Mesothelial cell of epicardium (in vitro differentiated cells): ENCODE measurements around the gene ANAPC10. TPM values are rescaled to one million over a fixed set of nuclear protein-coding genes. Genes with fewer than 3 reads are reported as not detected.

ENCODE experiments used
- DNase-seq, 2 experiments: peaks; one replicate each; pipeline ENCODE4 v3.0.0; 2021; ENCODE audit warnings: low spot score in 2 of 2; ENCODE audit not compliant: unreplicated experiment in 2 of 2
- H3K27ac Mint-ChIP-seq: 2 replicates; pipeline ENCODE4 v1.8.0; 2021; ENCODE audit warnings: mixed read lengths
- H3K27me3 Mint-ChIP-seq: 2 replicates; pipeline ENCODE4 v1.8.0; 2021; ENCODE audit warnings: low read depth, mixed read lengths
- H3K36me3 Mint-ChIP-seq: 2 replicates; pipeline ENCODE4 v1.8.0; 2021; ENCODE audit warnings: mixed read lengths
- H3K4me1 Mint-ChIP-seq: 2 replicates; pipeline ENCODE4 v1.8.0; 2021; ENCODE audit warnings: mixed read lengths
- H3K4me3 Mint-ChIP-seq: 2 replicates; pipeline ENCODE4 v1.8.0; 2021; ENCODE audit warnings: mild to moderate bottlenecking, moderate library complexity, mixed read lengths
- H3K9me3 Mint-ChIP-seq: 2 replicates; pipeline ENCODE4 v1.8.0; 2021; ENCODE audit warnings: mixed read lengths
- CTCF ChIP-seq: fragments of 200-600 bp; sonication (generic); IDR thresholded peaks from one replicate; pipeline ENCODE4 v1.5.0; 2021; ENCODE audit warnings: antibody characterized with exemption; ENCODE audit not compliant: unreplicated experiment
- total RNA-seq: library from RNA; stranded (reverse); gene quantifications from 3 replicates; pipeline ENCODE4 v1.2.1, GENCODE V29; 2021

ANAPC10 gene
- total RNA-seq, 1 donor from 2014 or later, result 24.2 TPM

- Mint-ChIP-seq H3K27ac (no peak overlapping the region), H3K27me3 (no peaks in the 10 kb centered on the region), H3K4me1 (no peaks in the 10 kb centered on the region), H3K36me3 (peaks cover 15% of the 10 kb centered on the region), H3K9me3 (peaks cover 47% of the 10 kb centered on the region), H3K4me3 (no peak overlapping the region)
- no peak for TF ChIP-seq CTCF
- DNase-seq, result no peak
Observed at GRCh38 chr4:144962300-144962699, 135.7 kb downstream of the ANAPC10 start.

- Mint-ChIP-seq H3K4me3 (no peak overlapping the region), H3K9me3 (peaks cover 64% of the 10 kb centered on the region), H3K4me1 (no peaks in the 10 kb centered on the region), H3K27me3 (no peaks in the 10 kb centered on the region), H3K36me3 (peaks cover 27% of the 10 kb centered on the region), H3K27ac (no peak overlapping the region)
- no peak for TF ChIP-seq CTCF
- no peak for DNase-seq
Observed at GRCh38 chr4:144955104-144955503, 142.9 kb downstream of the ANAPC10 start.

GRCh38 chr4:144954230-144954629 is 143.8 kb downstream of the ANAPC10 start:
- no peak for DNase-seq

GRCh38 chr4:144948421-144948820 is 149.6 kb downstream of the ANAPC10 start:
- TF ChIP-seq CTCF, result no peak
- Mint-ChIP-seq H3K27me3 (no peaks in the 10 kb centered on the region), H3K9me3 (peaks cover 18% of the 10 kb centered on the region), H3K36me3 (peaks cover 7% of the 10 kb centered on the region), H3K4me1 (peaks cover 9% of the 10 kb centered on the region), H3K27ac (no peak overlapping the region), H3K4me3 (no peak overlapping the region)
- DNase-seq, result no peak

More at GRCh38 chr4:144954230-144954629, 143.8 kb downstream of the ANAPC10 start:
- H3K4me1 Mint-ChIP-seq, result no peaks in the 10 kb centered on the region
- H3K9me3 Mint-ChIP-seq, result peaks cover 56% of the 10 kb centered on the region
- TF ChIP-seq CTCF, result no peak
- H3K36me3 Mint-ChIP-seq, result peaks cover 20% of the 10 kb centered on the region
- H3K27me3 Mint-ChIP-seq, result no peaks in the 10 kb centered on the region
- H3K4me3 Mint-ChIP-seq, result no peak overlapping the region
- no peak overlapping the region for H3K27ac Mint-ChIP-seq

- H3K9me3 Mint-ChIP-seq, result peaks cover 15% of the 10 kb centered on the region
- TF ChIP-seq CTCF, result no peak
- peak overlapping the region; percentile 64 for H3K27ac Mint-ChIP-seq
- no peak for DNase-seq
- no peak overlapping the region for H3K4me3 Mint-ChIP-seq
- no peaks in the 10 kb centered on the region for H3K27me3 Mint-ChIP-seq
- H3K36me3 Mint-ChIP-seq, result peaks cover 5% of the 10 kb centered on the region
- H3K4me1 Mint-ChIP-seq, result peaks cover 9% of the 10 kb centered on the region
Observed at GRCh38 chr4:144948009-144948408, 150.0 kb downstream of the ANAPC10 start.

Other genes with a start within 250 kb of the ANAPC10 start
- 54.4 to 55.7 TPM (median 55.1 TPM) in 3 replicates for gene ABCE1, start 115 bp upstream of the ANAPC10 start, total RNA-seq
- gene OTUD4, start 82.4 kb upstream of the ANAPC10 start, total RNA-seq, result 37.8 to 38.3 TPM (median 38.3 TPM) in 3 replicates